ENCODE data around the gene SOHLH1. TPM values are rescaled to one million over a fixed set of nuclear protein-coding genes. Genes with fewer than 3 reads are reported as not detected.

The SOHLH1 gene, protein sequence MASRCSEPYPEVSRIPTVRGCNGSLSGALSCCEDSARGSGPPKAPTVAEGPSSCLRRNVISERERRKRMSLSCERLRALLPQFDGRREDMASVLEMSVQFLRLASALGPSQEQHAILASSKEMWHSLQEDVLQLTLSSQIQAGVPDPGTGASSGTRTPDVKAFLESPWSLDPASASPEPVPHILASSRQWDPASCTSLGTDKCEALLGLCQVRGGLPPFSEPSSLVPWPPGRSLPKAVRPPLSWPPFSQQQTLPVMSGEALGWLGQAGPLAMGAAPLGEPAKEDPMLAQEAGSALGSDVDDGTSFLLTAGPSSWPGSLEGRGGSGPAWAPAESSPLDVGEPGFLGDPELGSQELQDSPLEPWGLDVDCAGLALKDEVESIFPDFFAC
- 0.13 TPM for polyA plus RNA-seq (ENCODE audit: insufficient read length)

DNA sequence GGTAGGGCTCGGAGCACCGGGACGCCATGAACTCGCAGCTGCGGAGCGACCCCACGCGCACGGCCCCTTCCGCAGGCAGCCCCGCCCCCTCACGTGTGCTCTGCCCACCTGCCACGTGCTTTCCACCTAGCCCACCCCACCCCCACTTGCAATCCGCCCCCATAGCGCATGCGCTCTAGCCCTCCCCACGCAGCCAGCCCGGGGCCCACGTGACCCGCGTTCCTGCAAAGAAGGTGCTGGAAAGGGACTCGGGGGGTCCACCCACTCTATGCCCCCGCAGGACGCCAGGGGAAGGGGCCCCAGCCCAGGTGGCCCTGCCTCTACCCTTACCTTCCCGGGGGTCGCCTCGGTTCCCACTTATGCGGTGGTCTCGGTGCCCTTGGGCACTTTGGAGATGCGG, at the start of gene SOHLH1:
Gene SOHLH1 (minus strand): TSS at position 42 of the 400 bp plus-strand sequence. CDS start 14 bp downstream, at position 28.
- no peak for DNase-seq

- DNase-seq, result no peak
These were observed 49.4 kb upstream of the SOHLH1 start for GRCh38 chr9:135748676-135749075.

DNA sequence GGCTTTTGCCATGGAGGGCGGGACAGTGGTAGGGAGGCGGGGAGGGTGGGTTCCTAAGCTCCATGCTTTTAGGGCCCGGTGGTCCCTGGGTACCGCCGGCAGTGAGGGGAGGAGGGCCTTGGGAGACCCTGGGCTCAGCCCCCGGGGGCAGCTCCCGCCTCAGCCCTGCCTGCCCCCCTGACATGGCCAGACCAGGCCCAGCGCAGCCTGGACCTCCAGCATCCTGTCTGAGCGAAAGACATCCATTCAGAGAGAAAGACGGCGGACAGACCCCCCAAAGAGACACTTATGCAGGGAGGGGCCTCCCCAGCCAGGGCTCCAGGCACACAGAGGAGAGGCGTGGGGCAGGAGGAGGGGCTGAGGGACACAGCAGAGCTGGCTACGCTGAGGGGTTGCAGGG, 48.0 kb upstream of the SOHLH1 start:
- no peak for DNase-seq

GRCh38 chr9:135746565-135746964, 47.3 kb upstream of the SOHLH1 start:
- DNase-seq, result no peak

GRCh38 chr9:135745686-135746324, 46.5 kb upstream of the SOHLH1 start:
- no peak for DNase-seq

DNA sequence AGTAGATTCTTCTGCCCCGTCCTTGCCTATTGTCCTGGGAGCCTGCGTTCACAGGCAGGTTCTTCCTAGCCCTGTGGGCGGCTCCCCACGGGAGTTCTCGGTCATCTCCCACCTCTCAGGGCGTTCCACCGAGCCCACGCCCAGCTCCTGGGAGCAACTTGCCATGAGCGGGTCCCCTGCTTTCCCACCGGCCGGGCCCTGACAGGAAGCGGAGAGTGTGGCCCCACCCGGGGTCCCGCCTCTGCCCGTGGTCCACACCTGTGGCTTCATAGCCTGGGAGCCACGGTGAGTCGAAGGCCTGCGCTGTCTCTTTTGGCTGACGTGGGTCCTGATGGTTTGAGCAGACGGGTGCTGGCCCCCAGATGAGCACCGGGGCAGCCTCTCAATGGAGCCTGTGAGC, 45.9 kb upstream of the SOHLH1 start:
- DNase-seq, result no peak

GRCh38 chr9:135744333-135745070, 45.2 kb upstream of the SOHLH1 start:
- no peak for DNase-seq

DNA sequence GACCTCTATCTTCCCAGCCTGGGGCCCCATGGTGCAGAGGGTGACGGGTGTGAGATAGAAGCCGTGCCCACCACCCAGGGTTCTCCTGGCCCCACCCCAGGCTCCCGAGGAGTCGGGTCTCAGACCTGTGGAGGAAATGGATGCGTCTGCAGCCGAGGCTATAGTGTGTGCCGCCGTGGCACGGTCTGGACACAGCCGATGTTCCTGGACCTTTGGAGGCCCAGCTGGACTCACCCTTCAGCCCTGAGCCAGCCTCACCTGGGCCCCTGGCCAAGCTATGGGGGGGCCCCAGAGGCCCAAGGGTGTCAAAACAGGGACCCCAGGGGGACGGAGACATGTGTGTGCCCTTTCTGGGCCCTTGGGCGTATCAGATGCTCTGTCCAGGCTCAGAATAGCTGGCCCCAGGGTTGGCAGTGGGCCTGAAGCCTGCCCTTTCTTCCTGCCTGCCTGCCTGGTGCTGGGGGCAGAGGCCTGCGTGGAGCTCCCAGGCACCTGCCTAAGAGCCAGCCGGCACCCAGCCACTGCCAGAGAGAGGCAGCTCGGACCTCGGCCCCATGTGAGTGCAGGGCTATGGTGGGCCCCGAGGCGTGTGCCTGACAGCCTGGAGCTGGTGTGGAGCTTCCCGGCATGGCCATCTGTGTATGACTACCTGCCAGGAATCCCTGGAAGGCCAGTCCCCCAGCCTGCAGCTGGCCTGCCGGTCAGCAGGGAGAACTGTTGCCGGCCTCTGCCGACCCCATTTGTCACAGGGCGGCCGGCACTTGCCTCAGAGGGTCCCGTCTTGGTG, 44.5 kb upstream of the SOHLH1 start:
- DNase-seq, result no peak

GRCh38 chr9:135743021-135743420, 43.7 kb upstream of the SOHLH1 start:
- DNase-seq, result no peak

DNA sequence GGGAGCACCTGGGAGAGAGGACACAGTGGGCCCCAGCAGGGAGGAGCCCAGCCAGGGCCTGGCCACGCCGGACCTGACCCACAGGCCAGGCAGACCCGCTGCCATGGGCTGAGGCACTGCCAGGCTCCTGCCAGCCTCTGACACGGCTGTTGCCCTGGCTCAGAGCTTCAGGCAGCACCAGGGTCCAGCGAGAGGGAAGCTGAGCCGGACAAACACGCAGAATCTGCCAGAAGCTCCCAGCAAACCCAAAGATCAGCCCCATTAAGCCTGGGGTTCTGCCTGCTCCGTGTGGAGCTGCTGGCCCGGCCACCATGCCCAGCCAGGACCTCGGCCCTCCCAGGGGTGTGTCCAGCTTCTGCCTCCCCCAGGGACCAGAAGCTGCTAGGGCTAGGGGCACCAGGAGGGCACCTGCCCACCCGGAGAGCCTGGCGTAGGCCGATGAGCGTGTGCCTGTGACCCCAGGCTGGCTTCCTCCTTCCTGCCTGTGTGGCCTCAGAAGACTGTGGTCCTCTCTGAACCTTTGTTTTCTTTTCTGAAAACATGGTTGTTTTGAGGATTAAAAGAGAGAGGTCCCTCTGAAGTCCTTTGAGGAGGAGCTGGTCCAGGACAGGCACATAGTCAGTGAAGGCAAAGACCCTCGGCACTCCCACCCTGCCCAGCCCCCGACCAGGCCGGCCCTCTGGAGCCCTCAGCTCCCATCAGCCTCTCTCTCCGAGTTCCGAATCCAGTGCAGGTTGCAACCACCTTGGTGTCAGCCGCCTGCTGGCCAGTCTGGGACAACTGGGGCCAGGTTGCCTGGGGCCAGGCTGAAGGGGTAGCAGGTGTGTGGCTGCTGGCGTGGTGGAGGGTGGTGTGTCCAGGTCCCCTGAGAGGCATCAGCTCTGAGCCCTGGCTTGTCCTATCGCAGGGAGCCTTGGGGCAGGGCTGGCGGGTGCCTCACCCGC, 42.3 kb upstream of the SOHLH1 start:
- DNase-seq, result no peak

GRCh38 chr9:135739271-135740220, 40.3 kb upstream of the SOHLH1 start:
- DNase-seq, result no peak

DNA sequence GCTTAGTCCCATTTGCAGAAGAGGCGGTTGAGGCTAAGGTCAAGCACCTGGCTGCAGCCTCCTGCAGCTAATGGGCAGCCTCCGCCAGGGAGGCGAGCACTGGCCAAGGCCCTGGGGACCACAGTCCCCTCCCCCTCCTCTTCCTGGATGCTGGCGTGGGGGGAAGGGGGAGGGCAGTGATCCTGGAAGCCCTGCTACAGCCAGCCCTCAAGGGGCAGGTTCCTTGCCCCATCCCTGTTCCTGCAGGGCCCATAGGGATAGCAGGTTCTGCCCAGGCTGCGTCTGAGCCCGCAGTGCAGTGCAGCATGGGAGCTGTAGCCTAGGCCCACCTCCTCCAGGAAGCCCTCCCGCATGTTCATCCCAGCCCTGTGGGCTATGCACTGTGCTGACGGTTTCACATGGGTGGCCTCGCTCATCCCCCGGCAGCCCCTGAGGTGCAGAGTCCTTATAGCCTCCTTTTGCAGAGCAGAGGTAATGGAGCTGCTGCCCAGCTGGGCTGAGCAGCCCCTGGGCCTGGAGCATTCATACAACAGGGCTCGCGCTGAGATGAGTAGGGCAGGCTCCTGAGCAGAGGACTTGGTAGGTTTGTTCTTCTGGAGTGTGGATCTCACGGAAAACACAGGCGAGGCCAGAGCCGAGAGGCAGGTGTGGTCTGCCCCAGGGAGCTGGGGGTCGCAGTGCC, 38.7 kb upstream of the SOHLH1 start:
- no peak for DNase-seq

DNA sequence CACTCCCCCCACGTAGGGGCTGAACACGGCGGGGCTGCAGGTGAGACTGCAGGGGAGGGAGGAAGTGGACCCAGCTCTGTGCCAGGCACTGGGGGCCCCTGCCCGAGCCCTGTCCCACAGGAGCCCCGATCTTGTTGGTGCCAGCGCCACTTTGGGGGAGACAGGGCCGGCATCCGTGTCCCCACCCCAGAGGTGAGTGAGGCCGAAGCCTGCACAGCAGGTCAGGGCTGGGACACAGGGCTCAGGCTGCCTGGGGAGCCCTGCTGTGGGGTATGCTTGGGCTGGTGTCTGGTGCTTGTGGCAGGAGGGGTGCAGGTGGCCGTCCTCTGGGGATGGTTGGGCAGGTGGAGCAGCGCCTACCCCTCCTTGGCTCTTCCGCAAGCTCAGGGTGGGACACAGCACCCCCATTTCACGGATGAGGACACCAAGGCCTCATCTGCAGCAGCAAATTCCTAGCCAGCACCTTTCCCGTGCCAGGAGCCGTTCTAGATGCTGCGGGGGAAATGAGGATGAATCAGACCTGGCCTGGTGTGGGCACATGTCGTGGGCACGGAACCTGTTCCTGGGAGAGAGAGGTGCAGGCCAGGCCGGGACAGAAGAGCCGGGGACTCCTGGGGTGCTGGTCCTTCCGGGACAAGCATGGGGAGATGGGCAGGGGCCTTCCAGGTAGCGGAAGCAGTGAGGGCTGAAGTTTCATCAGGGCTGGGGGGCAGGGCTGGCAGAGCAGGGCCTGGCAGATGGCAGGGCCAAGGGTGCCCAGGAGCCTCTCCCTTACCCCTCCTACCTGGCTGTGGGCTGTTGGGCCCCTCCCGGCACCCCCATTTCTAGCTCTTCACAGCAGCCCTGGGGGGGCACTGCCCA, 37.9 kb upstream of the SOHLH1 start:
- DNase-seq, result no peak

GRCh38 chr9:135736272-135736978, 37.1 kb upstream of the SOHLH1 start:
- no peak for DNase-seq

GRCh38 chr9:135734616-135735144, 35.4 kb upstream of the SOHLH1 start:
- DNase-seq, result no peak

- no peak for DNase-seq
These were observed 33.4 kb upstream of the SOHLH1 start for GRCh38 chr9:135732569-135733257.

DNA sequence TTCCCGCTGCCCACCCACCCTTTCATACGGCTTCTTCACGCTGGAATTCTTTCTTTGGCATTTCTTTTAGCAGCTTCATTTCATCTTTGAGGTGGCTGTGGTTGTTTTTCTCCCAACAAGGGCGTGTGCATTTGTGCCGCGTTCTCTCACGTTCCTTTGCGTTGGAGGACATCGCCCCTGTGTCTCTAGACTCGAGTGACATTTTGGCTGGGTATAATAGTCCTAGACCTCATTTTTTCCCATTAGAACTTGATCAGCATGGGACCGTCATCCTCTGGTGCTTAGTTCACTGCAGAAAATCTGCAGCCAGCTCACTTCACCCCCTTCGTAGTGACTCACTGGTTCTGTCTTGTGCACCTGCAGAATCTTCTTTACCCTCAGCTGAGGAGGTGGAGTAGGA, 32.2 kb upstream of the SOHLH1 start:
- no peak for DNase-seq

All from hindlimb muscle (tissue), 1 donor.